NCI-H1694 treated with DMSO at 0.1 percent for 48 hours (cell line): ENCODE measurements around the gene RAB34.

Experiments
- DNase-seq: peaks from one replicate; lab custom pipeline; 2025; lab: John Stamatoyannopoulos, UW

RAB34 gene

DNA sequence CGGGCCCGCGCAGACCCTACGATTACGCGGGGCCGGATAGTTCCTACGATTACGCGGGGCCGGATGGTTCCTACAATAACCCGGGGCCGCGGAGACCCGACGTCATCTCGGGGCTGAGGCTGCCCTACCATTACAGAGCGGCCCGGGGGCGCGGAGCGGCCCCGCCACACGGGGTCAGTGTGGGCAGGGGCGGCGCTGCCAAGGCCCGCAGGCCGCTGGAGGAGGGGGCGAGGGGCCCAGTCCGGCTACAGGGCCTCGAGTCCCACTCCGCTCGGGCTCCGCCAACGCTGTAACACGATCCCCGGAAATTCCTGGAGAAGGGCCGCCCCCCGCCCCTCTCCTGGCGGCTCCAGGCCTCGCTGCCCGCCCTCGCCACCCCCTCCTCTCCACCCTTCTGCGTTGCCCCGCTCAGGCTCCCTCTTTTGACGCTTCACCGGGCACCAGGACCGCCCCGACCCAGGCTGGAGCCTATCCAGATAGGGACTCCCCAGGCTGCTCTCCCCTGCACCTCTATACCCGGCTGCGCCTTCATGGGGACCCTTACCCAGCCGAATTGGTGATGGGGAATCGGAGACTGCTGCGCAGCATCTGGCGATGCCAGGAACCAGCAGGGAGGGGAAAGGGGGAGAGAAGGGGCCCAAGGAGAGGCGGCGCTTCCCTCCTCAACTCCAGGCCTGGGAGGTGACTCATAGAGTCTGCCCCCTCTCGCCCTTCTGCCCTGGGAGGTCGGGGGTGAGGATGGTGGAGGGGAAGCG, at the start of gene RAB34:
Gene RAB34 (minus strand): TSS at position 291 of the 755 bp plus-strand sequence. CDS start 602 bp downstream, outside the sequence.
- peak; percentile 82 for DNase-seq

GRCh38 chr17:28765038-28765437, 47.4 kb upstream of the RAB34 start:
- no peak for DNase-seq

- peak; percentile 78 for DNase-seq
These were observed 46.2 kb upstream of the RAB34 start for GRCh38 chr17:28763804-28764266.

- no peak for DNase-seq
These were observed 45.6 kb upstream of the RAB34 start for GRCh38 chr17:28763137-28763799.

- DNase-seq = no peak
These were observed 43.2 kb upstream of the RAB34 start for GRCh38 chr17:28760601-28761562.

DNA sequence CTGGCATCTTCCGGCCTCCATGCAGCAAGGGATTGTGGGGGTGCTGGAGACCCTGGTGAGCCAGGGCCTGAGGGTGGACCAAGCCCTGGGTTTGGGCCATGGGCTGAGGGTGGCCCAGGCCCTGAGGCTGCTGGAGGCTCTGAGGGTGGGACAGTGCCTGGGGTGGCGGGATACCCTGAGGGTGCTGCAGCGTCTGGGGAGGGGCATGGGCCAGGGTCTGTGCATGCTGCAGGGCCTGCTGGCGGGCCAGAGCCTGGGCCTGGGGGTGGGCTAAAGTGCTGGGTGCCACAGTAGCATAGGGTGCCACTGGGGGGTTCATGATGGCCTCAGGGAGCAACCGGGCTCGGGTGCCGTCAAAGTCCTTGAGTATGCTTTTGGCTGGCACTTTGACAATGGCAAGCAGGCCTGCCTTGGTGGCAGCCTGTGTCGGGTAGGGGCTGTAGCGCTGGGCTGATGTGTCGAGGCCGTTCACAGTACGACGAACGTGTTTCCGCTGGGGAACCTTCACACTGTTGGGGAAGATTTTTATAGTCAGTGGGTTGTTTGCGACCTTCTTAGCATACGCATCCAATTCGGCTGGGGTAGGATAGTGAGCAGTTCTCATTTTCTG, 41.7 kb upstream of the RAB34 start:
- DNase-seq = no peak

GRCh38 chr17:28758411-28759121, 40.9 kb upstream of the RAB34 start:
- DNase-seq = no peak

DNA sequence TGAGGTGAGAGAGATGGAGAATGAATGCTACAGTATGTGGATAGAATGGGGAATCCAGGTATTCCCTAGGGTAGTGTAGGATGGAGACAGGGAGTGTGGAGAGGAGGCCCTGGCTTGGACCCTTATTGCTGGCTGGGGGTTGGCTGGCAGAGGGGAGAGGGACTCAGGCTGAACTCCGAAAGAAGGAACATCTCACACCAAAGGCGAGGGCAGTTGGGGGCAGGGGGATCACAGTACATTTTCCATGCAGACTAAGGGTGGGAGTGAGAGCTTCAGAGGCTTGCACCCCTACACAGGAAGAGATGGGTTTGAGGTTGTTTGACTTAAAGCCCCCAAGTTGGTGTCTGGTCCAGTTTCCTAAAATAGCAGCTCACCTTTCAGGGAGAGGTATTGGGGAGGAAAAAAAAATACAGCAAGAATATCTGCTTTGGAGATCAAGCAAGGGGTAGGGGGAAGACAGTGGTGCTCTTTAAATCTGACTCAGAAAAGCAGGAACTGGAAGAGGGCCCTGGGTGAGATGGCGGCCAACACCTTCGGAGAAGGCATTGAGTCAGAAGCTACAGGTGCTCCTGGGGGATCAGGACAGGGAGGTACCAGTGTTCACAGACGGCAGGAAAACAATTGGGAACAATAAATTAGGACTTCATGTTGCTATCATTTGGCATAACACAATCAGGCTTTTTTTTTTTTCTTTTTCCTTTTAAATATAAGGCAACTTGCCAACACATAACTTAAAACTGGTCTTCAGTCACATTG, 38.6 kb upstream of the RAB34 start:
- no peak for DNase-seq

DNA sequence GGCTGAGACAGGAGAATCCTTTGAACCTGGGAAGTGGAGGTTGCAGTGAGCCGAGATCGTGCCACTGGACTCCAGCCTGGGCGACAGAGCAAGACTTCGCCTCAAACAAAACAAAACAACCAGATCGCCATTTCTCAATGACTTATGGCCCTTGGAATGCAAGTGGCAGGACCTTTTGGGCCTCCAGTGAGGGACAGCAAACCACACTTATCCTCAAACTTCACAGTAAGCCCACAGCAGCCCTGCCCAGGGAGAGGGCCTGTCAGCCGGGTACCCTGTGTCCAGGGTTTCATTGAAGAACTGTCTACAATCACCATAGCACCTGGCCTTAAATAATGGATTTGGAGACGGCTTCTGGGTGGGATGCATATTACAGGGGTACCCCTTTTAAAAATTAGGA, 37.8 kb upstream of the RAB34 start:
- no peak for DNase-seq

- DNase-seq = no peak
These were observed 34.1 kb upstream of the RAB34 start for GRCh38 chr17:28751600-28752366.

DNA sequence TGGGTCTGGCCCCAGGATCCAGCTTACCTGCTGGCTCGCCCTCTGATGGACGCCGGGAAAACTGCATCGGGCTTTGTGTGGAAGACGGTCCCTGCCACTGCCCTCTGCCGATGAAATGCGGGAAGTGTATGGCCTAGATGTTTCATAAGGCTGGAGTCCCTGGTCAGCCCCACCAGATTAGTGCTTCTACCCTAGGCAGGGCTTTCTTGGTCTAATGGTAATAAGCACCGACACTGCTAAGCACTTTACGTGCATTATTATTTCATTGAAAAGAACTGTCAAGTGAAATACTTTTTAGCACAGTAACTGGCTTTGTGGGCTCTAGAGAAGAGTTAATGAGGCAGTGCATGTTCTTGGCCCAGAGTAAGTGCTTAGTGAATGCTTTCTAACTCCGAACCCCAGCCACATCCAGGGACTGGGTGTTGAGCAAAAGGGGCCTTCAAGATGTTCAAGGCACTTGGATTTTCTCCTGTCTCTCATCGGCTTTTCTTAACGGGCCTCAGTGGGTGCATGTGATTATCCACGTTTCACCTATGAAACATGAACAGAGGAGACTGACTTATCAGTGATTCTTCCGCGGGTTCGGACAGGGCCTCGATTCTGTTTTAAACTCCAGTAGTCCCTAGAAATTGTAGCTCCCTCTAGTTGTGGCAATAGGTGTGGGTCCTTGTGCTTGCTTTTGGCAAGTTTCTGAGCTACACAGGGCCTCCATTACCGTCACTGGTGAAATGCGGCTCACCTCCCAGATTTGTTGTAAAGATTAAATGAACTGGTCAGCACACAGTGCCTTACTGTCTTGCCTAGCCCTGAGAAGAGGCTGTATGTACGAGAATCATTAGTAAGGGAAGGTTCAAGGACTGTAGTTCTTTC, 32.7 kb upstream of the RAB34 start:
- peak; percentile 93 for DNase-seq

DNA sequence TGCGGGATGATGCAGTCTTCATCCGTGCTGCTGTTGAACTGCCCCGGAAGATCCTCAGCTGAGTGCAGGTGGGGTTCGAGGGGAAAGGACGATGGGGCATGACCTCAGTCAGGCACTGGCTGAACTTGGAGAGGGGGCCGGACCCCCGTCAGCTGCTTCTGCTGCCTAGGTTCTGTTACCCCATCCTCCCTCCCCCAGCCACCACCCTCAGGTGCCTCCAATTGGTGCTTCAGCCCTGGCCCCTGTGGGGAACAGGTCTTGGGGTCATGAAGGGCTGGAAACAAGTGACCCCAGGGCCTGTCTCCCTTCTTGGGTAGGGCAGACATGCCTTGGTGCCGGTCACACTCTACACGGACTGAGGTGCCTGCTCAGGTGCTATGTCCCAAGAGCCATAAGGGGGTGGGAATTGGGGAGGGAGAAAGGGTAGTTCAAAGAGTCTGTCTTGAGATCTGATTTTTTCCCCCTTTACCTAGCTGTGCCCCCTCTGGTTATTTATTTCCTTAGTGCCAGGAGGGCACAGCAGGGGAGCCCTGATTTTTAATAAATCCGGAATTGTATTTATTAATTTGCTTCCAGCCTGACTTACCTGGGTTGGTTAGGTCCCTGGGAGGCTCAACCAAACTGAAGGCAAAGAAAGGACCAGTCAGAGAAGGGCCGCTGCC, 32.0 kb upstream of the RAB34 start:
- no peak for DNase-seq

- DNase-seq = no peak
These were observed 31.3 kb upstream of the RAB34 start for GRCh38 chr17:28748852-28749515.

DNA sequence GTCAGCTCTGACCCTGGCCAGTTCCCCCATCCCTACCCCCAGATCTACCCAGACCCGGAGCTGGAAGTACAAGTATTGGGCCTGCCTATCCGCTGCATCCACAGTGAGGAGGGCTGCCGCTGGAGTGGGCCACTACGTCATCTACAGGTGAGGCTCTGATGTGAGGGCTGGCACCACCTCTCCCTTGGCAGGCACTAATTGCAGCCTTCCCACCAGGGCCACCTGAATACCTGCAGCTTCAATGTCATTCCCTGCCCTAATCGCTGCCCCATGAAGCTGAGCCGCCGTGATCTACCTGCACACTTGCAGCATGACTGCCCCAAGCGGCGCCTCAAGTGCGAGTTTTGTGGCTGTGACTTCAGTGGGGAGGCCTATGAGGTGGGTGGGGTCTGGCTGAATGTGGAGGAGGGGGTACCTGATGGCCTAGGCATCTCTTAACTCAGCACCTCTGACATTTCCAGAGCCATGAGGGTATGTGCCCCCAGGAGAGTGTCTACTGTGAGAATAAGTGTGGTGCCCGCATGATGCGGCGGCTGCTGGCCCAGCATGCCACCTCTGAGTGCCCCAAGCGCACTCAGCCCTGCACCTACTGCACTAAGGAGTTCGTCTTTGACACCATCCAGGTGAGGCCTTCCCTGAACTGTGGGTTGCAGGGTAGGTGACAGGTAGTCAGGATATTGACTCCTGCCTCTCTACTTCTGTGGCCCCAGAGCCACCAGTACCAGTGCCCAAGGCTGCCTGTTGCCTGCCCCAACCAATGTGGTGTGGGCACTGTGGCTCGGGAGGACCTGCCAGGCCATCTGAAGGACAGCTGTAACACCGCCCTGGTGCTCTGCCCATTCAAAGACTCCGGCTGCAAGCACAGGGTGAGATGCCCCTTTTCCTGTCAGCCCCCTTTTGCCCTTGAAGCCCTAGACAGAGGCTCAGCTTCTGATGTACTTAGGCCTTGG, 30.4 kb upstream of the RAB34 start:
- DNase-seq = no peak

DNA sequence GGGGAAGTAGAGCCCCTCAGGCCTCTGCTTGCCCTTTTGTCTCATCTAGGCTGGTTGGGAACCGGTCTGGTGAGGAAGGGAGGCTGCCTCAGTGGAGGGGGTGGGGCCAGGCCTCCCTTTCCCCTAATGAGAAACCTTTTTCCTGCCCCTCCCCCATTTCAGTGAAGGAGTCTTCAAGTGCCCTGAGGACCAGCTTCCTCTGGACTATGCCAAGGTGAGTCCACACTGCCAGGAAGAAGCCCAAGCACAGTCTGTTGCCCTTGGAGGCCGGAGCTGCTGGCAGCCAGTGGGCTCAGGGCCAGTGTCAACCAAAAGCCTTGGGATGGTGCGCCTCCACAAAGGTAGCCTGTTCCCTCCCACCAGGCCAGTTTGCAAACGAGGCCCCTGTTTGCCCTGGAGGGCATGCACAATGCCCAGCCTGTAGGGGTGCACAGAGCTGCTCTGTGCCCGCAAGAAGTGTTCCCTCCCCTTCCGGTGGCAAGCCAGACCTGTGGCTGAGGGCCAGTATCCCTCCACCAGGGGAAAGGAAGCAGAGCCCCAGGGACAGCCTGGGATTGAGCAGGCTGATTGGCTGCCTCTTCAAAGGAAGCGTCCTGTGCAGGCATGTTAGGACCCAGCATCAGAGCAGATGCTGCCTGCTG, 29.5 kb upstream of the RAB34 start:
- DNase-seq = peak; percentile 58

- peak; percentile 80 for DNase-seq
These were observed 29.0 kb upstream of the RAB34 start for GRCh38 chr17:28746611-28747050.
